Testis (tissue), 2 donors: ENCODE measurements around the gene BCAR3.

Experiments
- POLR2A ChIP-seq: fragments of 450-650 bp; IDR thresholded peaks from one replicate; pipeline ENCODE4 v1.6.1; 2017; ENCODE audit warnings: antibody characterized with exemption, mild to moderate bottlenecking, moderate library complexity
- TF ChIP-seq, protein P1 (sequence below), 3 experiments: fragments of 450-650 bp in 2 of 3; fragments of 200-600 bp in 1 of 3; sonication (generic) in 1 of 3; IDR thresholded peaks; one replicate each; pipeline ENCODE4 v1.5.1; 2016 to 2019; ENCODE audit warnings: antibody characterized with exemption in 3 of 3, mild to moderate bottlenecking in 2 of 3, moderate library complexity in 1 of 3

DNA sequence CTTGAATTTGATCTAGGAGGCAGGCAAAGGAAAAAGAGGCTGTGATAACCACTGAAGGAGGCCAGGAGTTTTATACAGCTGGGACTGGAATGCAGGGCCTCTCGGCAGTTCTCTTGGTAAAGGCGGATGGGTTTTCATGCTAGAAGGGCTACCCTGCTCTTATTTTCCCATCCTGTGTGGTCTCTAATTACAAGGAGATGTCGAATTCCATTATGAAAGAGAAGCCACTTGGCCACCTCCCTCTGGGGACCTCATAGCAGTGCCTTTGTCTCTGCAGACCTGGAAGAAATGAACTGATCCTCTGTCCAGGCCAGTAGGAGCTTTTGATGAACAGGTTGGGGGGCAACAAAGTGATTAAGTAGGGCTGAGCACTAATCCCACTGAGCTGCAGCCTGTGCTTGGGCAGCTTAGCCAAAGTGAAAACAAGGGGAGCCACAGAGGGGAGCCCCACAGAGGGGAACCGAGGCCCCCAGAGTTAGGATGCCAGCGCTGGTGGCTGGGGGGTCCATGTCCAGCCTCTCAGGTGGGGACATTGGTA lies 42.2 kb upstream of the BCAR3 start:
- TF ChIP-seq, protein P1, sequence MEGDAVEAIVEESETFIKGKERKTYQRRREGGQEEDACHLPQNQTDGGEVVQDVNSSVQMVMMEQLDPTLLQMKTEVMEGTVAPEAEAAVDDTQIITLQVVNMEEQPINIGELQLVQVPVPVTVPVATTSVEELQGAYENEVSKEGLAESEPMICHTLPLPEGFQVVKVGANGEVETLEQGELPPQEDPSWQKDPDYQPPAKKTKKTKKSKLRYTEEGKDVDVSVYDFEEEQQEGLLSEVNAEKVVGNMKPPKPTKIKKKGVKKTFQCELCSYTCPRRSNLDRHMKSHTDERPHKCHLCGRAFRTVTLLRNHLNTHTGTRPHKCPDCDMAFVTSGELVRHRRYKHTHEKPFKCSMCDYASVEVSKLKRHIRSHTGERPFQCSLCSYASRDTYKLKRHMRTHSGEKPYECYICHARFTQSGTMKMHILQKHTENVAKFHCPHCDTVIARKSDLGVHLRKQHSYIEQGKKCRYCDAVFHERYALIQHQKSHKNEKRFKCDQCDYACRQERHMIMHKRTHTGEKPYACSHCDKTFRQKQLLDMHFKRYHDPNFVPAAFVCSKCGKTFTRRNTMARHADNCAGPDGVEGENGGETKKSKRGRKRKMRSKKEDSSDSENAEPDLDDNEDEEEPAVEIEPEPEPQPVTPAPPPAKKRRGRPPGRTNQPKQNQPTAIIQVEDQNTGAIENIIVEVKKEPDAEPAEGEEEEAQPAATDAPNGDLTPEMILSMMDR (IDR thresholded peaks at IDR 0.05): no peak
- no peak for TF ChIP-seq POLR2A
